ENCODE measurements around the gene GIGYF2. TPM values are rescaled to one million over a fixed set of nuclear protein-coding genes. Genes with fewer than 3 reads are reported as not detected.
A peak's percentile ranks its signal among the peaks of the same experiment; 100 is the strongest.

GIGYF2 gene
- total RNA-seq (63.6 and 69.4 TPM in 2 replicates), polyA plus RNA-seq (28.3 and 29.8 TPM in 2 replicates)

GRCh38 chr2:232697059-232697806 is at the start of gene GIGYF2:
TSS of gene GIGYF2 (plus strand) at chr2:232697331. CDS start at chr2:232735198, 37,867 bp downstream.
- H3K4me3 ChIP-seq = peak within 1 kb of the TSS; percentile 83
- peak within 1 kb of the TSS; percentile 95 for H3K27ac ChIP-seq
- H3K79me2 ChIP-seq = peaks cover 47% of the 10 kb centered on the region
- H3K4me1 ChIP-seq (ENCODE audit: insufficient read depth) = peaks cover 18% of the 10 kb centered on the region
- H3K9me2 ChIP-seq (replicated peaks; ENCODE audit: insufficient read depth) = no peaks in the 10 kb centered on the region
- H3K9me3 ChIP-seq (ENCODE audit: low read depth) = no peaks in the 10 kb centered on the region
- no peaks in the 10 kb centered on the region for H3K36me3 ChIP-seq (replicated peaks; ENCODE audit: insufficient read depth, low read depth)
- 1% methylated on average over 37 of the region's 71 CpGs for WGBS (ENCODE audit: low lambda C conversion rate, missing lambda C conversion rate)
- H4K20me1 ChIP-seq (ENCODE audit: insufficient read depth, poor library complexity, severe bottlenecking) = peaks cover 41% of the 10 kb centered on the region
- no peaks in the 10 kb centered on the region for H3K27me3 ChIP-seq
- peak within 1 kb of the TSS; percentile 91 for H2AFZ ChIP-seq
- peak within 1 kb of the TSS; percentile 89 for H3K4me2 ChIP-seq
- DNase-seq (ENCODE audit: low spot score) = peak; percentile 97
- TF ChIP-seq EZH2phosphoT487 (IDR thresholded peaks at IDR 0.05; ENCODE audit: low read depth, severe bottlenecking, unreplicated experiment) = no peak
- no peak for TF ChIP-seq CTCF (IDR thresholded peaks at IDR 0.05; ENCODE audit: poor library complexity)
- no peak for TF ChIP-seq EZH2 (IDR thresholded peaks at IDR 0.05; ENCODE audit: borderline replicate concordance)

- no peak overlapping the region for H2AFZ ChIP-seq
- no peak overlapping the region for H3K4me3 ChIP-seq
- no peak overlapping the region for H3K27ac ChIP-seq
- no peak for TF ChIP-seq EZH2 (IDR thresholded peaks at IDR 0.05; ENCODE audit: borderline replicate concordance)
- TF ChIP-seq CTCF (IDR thresholded peaks at IDR 0.05; ENCODE audit: poor library complexity) = no peak
- no peak for TF ChIP-seq EZH2phosphoT487 (IDR thresholded peaks at IDR 0.05; ENCODE audit: low read depth, severe bottlenecking, unreplicated experiment)
- no peaks in the 10 kb centered on the region for H3K27me3 ChIP-seq
- H3K36me3 ChIP-seq (replicated peaks; ENCODE audit: insufficient read depth, low read depth) = no peaks in the 10 kb centered on the region
- no peaks in the 10 kb centered on the region for H3K4me1 ChIP-seq (ENCODE audit: insufficient read depth)
- H4K20me1 ChIP-seq (ENCODE audit: insufficient read depth, poor library complexity, severe bottlenecking) = no peaks in the 10 kb centered on the region
- H3K9me2 ChIP-seq (replicated peaks; ENCODE audit: insufficient read depth) = no peaks in the 10 kb centered on the region
- no peaks in the 10 kb centered on the region for H3K79me2 ChIP-seq
- no peak for DNase-seq (ENCODE audit: low spot score)
- 96% methylated on average over 11 of the region's 11 CpGs for WGBS (ENCODE audit: low lambda C conversion rate, missing lambda C conversion rate)
- no peaks in the 10 kb centered on the region for H3K9me3 ChIP-seq (ENCODE audit: low read depth)
- H3K4me2 ChIP-seq = no peak overlapping the region
Observed at GRCh38 chr2:232649033-232649432, 48.1 kb upstream of the GIGYF2 start.

GRCh38 chr2:232652505-232652851 is 44.7 kb upstream of the GIGYF2 start:
- Histone ChIP-seq H3K9me2 (replicated peaks; ENCODE audit: insufficient read depth) (no peaks in the 10 kb centered on the region), H2AFZ (no peak overlapping the region), H3K4me2 (no peak overlapping the region), H4K20me1 (ENCODE audit: insufficient read depth, poor library complexity, severe bottlenecking) (no peaks in the 10 kb centered on the region), H3K4me3 (no peak overlapping the region), H3K9me3 (ENCODE audit: low read depth) (no peaks in the 10 kb centered on the region), H3K27ac (no peak overlapping the region), H3K79me2 (no peaks in the 10 kb centered on the region), H3K36me3 (replicated peaks; ENCODE audit: insufficient read depth, low read depth) (no peaks in the 10 kb centered on the region), H3K4me1 (ENCODE audit: insufficient read depth) (no peaks in the 10 kb centered on the region), H3K27me3 (no peaks in the 10 kb centered on the region)
- TF ChIP-seq EZH2 (IDR thresholded peaks at IDR 0.05; ENCODE audit: borderline replicate concordance) (no peak), EZH2phosphoT487 (IDR thresholded peaks at IDR 0.05; ENCODE audit: low read depth, severe bottlenecking, unreplicated experiment) (no peak), CTCF (IDR thresholded peaks at IDR 0.05; ENCODE audit: poor library complexity) (no peak)
- 59% methylated on average over 4 of the region's 4 CpGs for whole genome bisulfite sequencing (ENCODE audit: low lambda C conversion rate, missing lambda C conversion rate)
- no peak for DNase-seq (ENCODE audit: low spot score)

All from hepatocyte (in vitro differentiated cells).